ENCODE results near the gene COBL. TPM values are rescaled to one million over a fixed set of nuclear protein-coding genes. Genes with fewer than 3 reads are reported as not detected.

The COBL gene
- total and polyA plus RNA-seq, 9 of the 15 experiments (the other 6 are each of a cell fraction or from before 2014, with no cell fraction given), result 0.01 to 2.4 (median 0.09) TPM; not detected in 3

GRCh38 chr7:51288896-51289622 lies 27.6 kb downstream of the COBL start (continued):
- TF ChIP-seq ETV6 (IDR thresholded peaks at IDR 0.05; ENCODE audit: borderline replicate concordance in 1 of 2, low read depth in 2 of 2, low read length in 1 of 2) (no peak), ETV6 (CRISPR knock-in tag; IDR thresholded peaks at IDR 0.05; ENCODE audit: borderline replicate concordance) (no peak)

GRCh38 chr7:51286401-51286800 lies 30.2 kb downstream of the COBL start:
- Histone ChIP-seq H3K79me2 (ENCODE audit: control insufficient read depth, insufficient read depth, low read length) (no peaks in the 10 kb centered on the region), H3K9me1 (ENCODE audit: control insufficient read depth, insufficient read depth, low read length) (no peaks in the 10 kb centered on the region), H3K36me3 (ENCODE audit: control insufficient read depth, insufficient read depth, low read length) (no peaks in the 10 kb centered on the region), H3K27ac (ENCODE audit: extremely low read depth, low read depth, low read length) (no peak overlapping the region), H3K9ac (ENCODE audit: insufficient read depth in 1 of 2, low read depth in 2 of 2, low read length in 2 of 2) (no peak overlapping the region), H3K9me3 (replicated peaks; ENCODE audit: control insufficient read depth, insufficient read depth, low read depth, low read length) (no peaks in the 10 kb centered on the region), H3K4me1 (replicated peaks in 1 of 2; ENCODE audit: control insufficient read depth in 2 of 2, insufficient read depth in 2 of 2, low read length in 2 of 2) (no peaks in the 10 kb centered on the region), H2AFZ (ENCODE audit: low read depth, low read length) (no peak overlapping the region), H3K4me2 (ENCODE audit: insufficient read depth, low read length) (no peak overlapping the region), H3K27me3 (ENCODE audit: control insufficient read depth in 2 of 2, insufficient read depth in 2 of 2, low read length in 2 of 2) (peaks cover 0 to 11% of the 10 kb centered on the region in 2 experiments; a peak in 1 of 5 replicates), H4K20me1 (replicated peaks; ENCODE audit: control insufficient read depth, insufficient read depth, low read length) (no peaks in the 10 kb centered on the region), H3K4me3 (no peak overlapping the region)
- DNase-seq (ENCODE audit: extremely low read depth in 1 of 4, low spot score in 3 of 4) (no peak), ATAC-seq (no peak), FAIRE-seq (peak; percentile 40)
- no peak for TF ChIP-seq ZBTB5 (IDR thresholded peaks at IDR 0.05)
- TF ChIP-seq NFE2L1 (tag; IDR thresholded peaks at IDR 0.05; ENCODE audit: borderline replicate concordance, low read depth), result no peak
- no peak for TF ChIP-seq RREB1 (CRISPR knock-in tag; IDR thresholded peaks at IDR 0.05)
- no peak for TF ChIP-seq ZNF253 (CRISPR knock-in tag; conservative IDR thresholded peaks at IDR 0.05)
- TF ChIP-seq RBFOX2 (IDR thresholded peaks at IDR 0.05; ENCODE audit: low read depth, low read length), result no peak
- intact Hi-C loops (cut with micrococcal nuclease) (no loop called here), in situ Hi-C loops (cut with MboI) (no loop called here)
- CTCF ChIA-PET (ENCODE audit: low intra/inter-chr PET ratio), result no interaction called here
- no TSS peak for BruUV-seq (replicated peaks)
- WGBS (ENCODE audit: insufficient coverage, low coverage, missing lambda C conversion rate), result 0% methylated on average over 1 of the region's 1 CpG
- POLR2A ChIA-PET, result interaction anchor here (0.6 kb wide), 1 partner anchor 785 kb away, joined by 3 read pairs; no protein-coding TSS in a partner anchor
